GM12878 (cell line): ENCODE results near the gene ST7.

Experiments
- CTCF ChIP-seq, 3 experiments: IDR thresholded peaks in 2 of 3; conservative IDR thresholded peaks in 1 of 3; 2 replicates each; pipeline ENCODE4 v1.5.1; 2011; ENCODE audit warnings: low read depth in 3 of 3, low read length in 3 of 3, mild to moderate bottlenecking in 3 of 3, control low read depth in 2 of 3, moderate library complexity in 2 of 3, inconsistent platforms in 1 of 3, mixed read lengths in 1 of 3; ENCODE audit not compliant: control insufficient read depth in 2 of 3, insufficient read depth in 1 of 3; ENCODE audit errors: extremely low read depth in 1 of 3
- EZH2 ChIP-seq: IDR thresholded peaks from 2 replicates; pipeline ENCODE4 v1.6.1; 2012; ENCODE audit warnings: low read depth, mild to moderate bottlenecking, control low read depth, inconsistent platforms, low read length, borderline replicate concordance; ENCODE audit not compliant: control insufficient read depth
- PAX5 ChIP-seq: IDR thresholded peaks from 2 replicates; pipeline ENCODE4 v1.6.1; 2011; ENCODE audit warnings: low read depth, low read length, borderline replicate concordance
- POLR2AphosphoS5 ChIP-seq: IDR thresholded peaks from 2 replicates; pipeline ENCODE4 v1.6.1; 2011; ENCODE audit warnings: mild to moderate bottlenecking, low read length, inconsistent platforms
- ZBTB33 ChIP-seq: fragments of 450-650 bp; IDR thresholded peaks from 2 replicates; pipeline ENCODE4 v1.6.1; 2017; ENCODE audit warnings: mild to moderate bottlenecking

GRCh38 chr7:117047496-117047895 is 94.2 kb downstream of the ST7 start:
- TF ChIP-seq EZH2 (no peak), CTCF (IDR thresholded peaks at IDR 0.05 in 2 of 3, conservative IDR thresholded peaks at IDR 0.05 in 1 of 3; ENCODE audit: control insufficient read depth in 2 of 3, extremely low read depth in 1 of 3, insufficient read depth in 1 of 3, low read depth in 3 of 3, low read length in 3 of 3) (no peak), ZBTB33 (no peak), POLR2AphosphoS5 (no peak), PAX5 (no peak)
